Endometrium (tissue), 2 donors: ENCODE results near the gene ZKSCAN3.
"Not testable (repeated sequence)": the region's sequence is repeated elsewhere in the genome, so short reads cannot be mapped to it uniquely, and the experiment has no call there.

Experiments
- FAIRE-seq: peaks from 2 replicates; lab custom pipeline; 2012; peaks lifted over from hg19 to GRCh38; lab: Jason Lieb, UNC
- donor health status: control.
- donor health status: control.

ZKSCAN3 gene

GRCh38 chr6:28343898-28344677, 5.7 kb upstream of the ZKSCAN3 start:
- FAIRE-seq = no peak

- FAIRE-seq = no peak
These were observed 4.5 kb upstream of the ZKSCAN3 start for GRCh38 chr6:28345201-28345600.

- no peak for FAIRE-seq
These were observed 2.6 kb upstream of the ZKSCAN3 start for GRCh38 chr6:28347119-28347518.

GRCh38 chr6:28349344-28349891, 329 bp upstream of the ZKSCAN3 start:
- peak; percentile 26 for FAIRE-seq

GRCh38 chr6:28351087-28351486, 1.3 kb downstream of the ZKSCAN3 start:
- no peak for FAIRE-seq

GRCh38 chr6:28351493-28351925, 1.8 kb downstream of the ZKSCAN3 start:
- FAIRE-seq = no peak

GRCh38 chr6:28353356-28353755, 3.6 kb downstream of the ZKSCAN3 start:
- no peak for FAIRE-seq

- no peak for FAIRE-seq
These were observed 4.4 kb downstream of the ZKSCAN3 start for GRCh38 chr6:28353981-28354676.

- no peak for FAIRE-seq
These were observed 5.2 kb downstream of the ZKSCAN3 start for GRCh38 chr6:28354688-28355554.

GRCh38 chr6:28355743-28356665, 6.3 kb downstream of the ZKSCAN3 start:
- FAIRE-seq = peak; percentile 26

- no peak for FAIRE-seq
These were observed 6.9 kb downstream of the ZKSCAN3 start for GRCh38 chr6:28356666-28357020.

GRCh38 chr6:28357036-28357435, 7.3 kb downstream of the ZKSCAN3 start:
- no peak for FAIRE-seq

- FAIRE-seq = not testable (repeated sequence)
These were observed 9.8 kb downstream of the ZKSCAN3 start for GRCh38 chr6:28359562-28359961.

GRCh38 chr6:28360961-28361360, 11.2 kb downstream of the ZKSCAN3 start:
- no peak for FAIRE-seq

- FAIRE-seq = not testable (repeated sequence)
These were observed 15.8 kb downstream of the ZKSCAN3 start for GRCh38 chr6:28365590-28365989.

GRCh38 chr6:28368522-28368921, 18.8 kb downstream of the ZKSCAN3 start:
- FAIRE-seq = no peak

GRCh38 chr6:28369463-28369862, 19.7 kb downstream of the ZKSCAN3 start:
- FAIRE-seq = no peak

- no peak for FAIRE-seq
These were observed 20.7 kb downstream of the ZKSCAN3 start for GRCh38 chr6:28370440-28370839.

- FAIRE-seq = no peak
These were observed 21.5 kb downstream of the ZKSCAN3 start for GRCh38 chr6:28371280-28371679.

- no peak for FAIRE-seq
These were observed 22.1 kb downstream of the ZKSCAN3 start for GRCh38 chr6:28371706-28372451.

GRCh38 chr6:28373925-28374324, 24.2 kb downstream of the ZKSCAN3 start:
- FAIRE-seq = no peak
